ENCODE results near the gene POP5. TPM values are rescaled to one million over a fixed set of nuclear protein-coding genes. Genes with fewer than 3 reads are reported as not detected.

POP5 gene
- total RNA-seq, 1 experiment from 2014 or later = 43.7 TPM

GRCh38 chr12:120534703-120535655, 46.2 kb downstream of the POP5 start:
- no peaks in the 10 kb centered on the region for H3K36me3 ChIP-seq (ENCODE audit: control insufficient read depth, insufficient read depth, low read length)
- peak overlapping the region; percentile 92 for H3K27ac ChIP-seq (ENCODE audit: low read length)
- no peaks in the 10 kb centered on the region for H3K27me3 ChIP-seq (ENCODE audit: control insufficient read depth, insufficient read depth, low read length)
- in situ Hi-C loops (cut with HindIII; ENCODE audit: low pct_unique_long_range_greater_than_20kb, low sequenced_read_pairs) (no loop called here), intact Hi-C loops (cut with micrococcal nuclease; ENCODE audit: unreplicated experiment) (no loop called here)
- peak overlapping the region; percentile 86 to 88 for H3K4me3 ChIP-seq (ENCODE audit: low read depth in 2 of 2, low read length in 2 of 2)
- ATAC-seq = peak; percentile 68
- CTCF ChIA-PET = no interaction called here
- POLR2A ChIA-PET = interaction anchor here (0.5 to 0.6 kb wide), 2 partner anchors 232 to 368 kb away, joined by 3 to 5 read pairs; no protein-coding TSS in a partner anchor
- 0 out of 2 replicates have a peak, but pooled peaks have one; percentile 29 for TF ChIP-seq SIN3A (IDR thresholded peaks at IDR 0.05; ENCODE audit: borderline replicate concordance, insufficient read depth, low read depth, low read length)
- TF ChIP-seq CTCF (IDR thresholded peaks at IDR 0.05) = no peak
- no peak for DNase-seq (ENCODE audit: low read depth, low spot score)
- H3K9me3 ChIP-seq (ENCODE audit: control insufficient read depth, insufficient read depth, low read depth, low read length) = no peaks in the 10 kb centered on the region
- BruUV-seq (replicated peaks) = no TSS peak
- peaks cover 35% of the 10 kb centered on the region for H3K4me1 ChIP-seq (ENCODE audit: control insufficient read depth, insufficient read depth, low read length)

- BruUV-seq (replicated peaks) = no TSS peak
Measured at GRCh38 chr12:120534203-120534702, 46.9 kb downstream of the POP5 start, which contains the start of gene RNF10. TSS of gene RNF10 (plus strand) at chr12:120534356. CDS start at chr12:120534812, 456 bp downstream.

More at GRCh38 chr12:120534203-120534702, 46.9 kb downstream of the POP5 start, which contains the start of gene RNF10:
- intact Hi-C loops (cut with micrococcal nuclease; ENCODE audit: unreplicated experiment) (no loop called here), in situ Hi-C loops (cut with HindIII; ENCODE audit: low pct_unique_long_range_greater_than_20kb, low sequenced_read_pairs) (no loop called here)
- CTCF ChIA-PET = no interaction called here
- peaks cover 32% of the 10 kb centered on the region for H3K4me1 ChIP-seq (ENCODE audit: control insufficient read depth, insufficient read depth, low read length)
- DNase-seq (ENCODE audit: low read depth, low spot score) (no peak), ATAC-seq (peak; percentile 91)
- peak; percentile 95 for TF ChIP-seq POLR2AphosphoS5 (IDR thresholded peaks at IDR 0.05; ENCODE audit: low read depth, low read length)
- no peak for TF ChIP-seq CTCF (IDR thresholded peaks at IDR 0.05)
- H3K4me3 ChIP-seq (ENCODE audit: low read depth in 2 of 2, low read length in 2 of 2) = peak within 1 kb of the TSS; percentile 86 to 88
- H3K27ac ChIP-seq (ENCODE audit: low read length) = peak within 1 kb of the TSS; percentile 92
- H3K9me3 ChIP-seq (ENCODE audit: control insufficient read depth, insufficient read depth, low read depth, low read length) = no peaks in the 10 kb centered on the region
- H3K36me3 ChIP-seq (ENCODE audit: control insufficient read depth, insufficient read depth, low read length) = no peaks in the 10 kb centered on the region
- H3K27me3 ChIP-seq (ENCODE audit: control insufficient read depth, insufficient read depth, low read length) = no peaks in the 10 kb centered on the region
- POLR2A ChIA-PET = interaction anchor here (0.5 kb wide), 1 partner anchor 231 kb away, joined by 5 read pairs; no protein-coding TSS in a partner anchor
